Measurements from ENCODE around the gene COL20A1.

The COL20A1 gene

GRCh38 chr20:63348828-63349515 lies 56.0 kb downstream of the COL20A1 start:
- no peak for DNase-seq (ENCODE audit: low read depth)

GRCh38 chr20:63349516-63349895 lies 56.5 kb downstream of the COL20A1 start:
- DNase-seq (ENCODE audit: low read depth), result no peak

DNA sequence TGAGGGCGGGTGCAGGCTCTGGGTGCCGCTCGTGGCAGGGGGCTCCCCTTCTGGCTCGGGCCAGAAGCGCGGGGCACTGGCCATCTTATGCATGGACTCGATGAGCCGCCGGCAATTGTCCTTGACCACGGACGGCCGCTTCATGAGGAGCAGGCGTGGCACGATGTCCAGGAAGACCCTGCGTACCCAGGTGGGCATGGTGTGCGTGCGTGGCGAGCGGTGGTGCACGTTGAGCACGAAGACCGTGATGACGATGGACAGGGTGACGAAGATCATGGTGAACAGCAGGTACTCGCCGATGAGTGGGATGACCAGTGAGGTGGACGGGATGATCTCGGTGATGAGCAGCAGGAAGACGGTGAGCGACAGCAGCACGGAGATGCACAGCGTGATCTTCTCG lies 57.2 kb downstream of the COL20A1 start:
- DNase-seq (ENCODE audit: low read depth), result no peak

DNA sequence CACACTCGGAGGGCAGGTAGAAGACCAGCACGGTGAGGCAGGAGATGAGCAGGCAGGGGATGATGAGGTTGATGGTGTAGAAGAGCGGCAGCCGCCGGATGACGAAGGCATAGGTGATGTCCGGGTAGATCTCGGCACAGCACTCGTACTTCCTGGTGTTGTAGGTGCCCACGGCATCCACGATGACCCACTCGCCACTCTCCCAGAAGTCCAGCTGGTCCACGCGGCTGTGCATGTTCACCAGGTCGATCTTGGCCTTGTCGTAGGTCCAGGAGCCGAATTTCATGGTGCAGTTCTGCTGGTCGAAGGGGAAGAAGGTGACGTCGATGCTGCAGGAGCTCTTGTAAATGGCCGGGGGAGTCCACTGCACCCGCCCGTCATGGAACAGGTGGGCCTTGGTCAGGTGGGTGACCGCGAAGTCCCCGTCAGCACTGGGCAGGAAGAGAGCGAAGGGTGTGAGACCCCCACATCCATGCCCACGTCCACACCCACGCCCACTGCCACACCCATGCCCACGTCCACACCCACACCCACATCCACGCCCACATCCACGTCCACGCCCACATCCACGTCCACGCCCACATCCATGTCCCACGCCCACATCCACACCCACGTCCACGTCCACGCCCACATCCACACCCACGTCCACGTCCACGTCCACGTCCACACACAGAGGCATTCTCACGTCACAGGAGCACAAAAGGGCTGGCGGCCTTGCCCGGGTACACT lies 57.8 kb downstream of the COL20A1 start:
- DNase-seq (ENCODE audit: low read depth), result no peak

DNA sequence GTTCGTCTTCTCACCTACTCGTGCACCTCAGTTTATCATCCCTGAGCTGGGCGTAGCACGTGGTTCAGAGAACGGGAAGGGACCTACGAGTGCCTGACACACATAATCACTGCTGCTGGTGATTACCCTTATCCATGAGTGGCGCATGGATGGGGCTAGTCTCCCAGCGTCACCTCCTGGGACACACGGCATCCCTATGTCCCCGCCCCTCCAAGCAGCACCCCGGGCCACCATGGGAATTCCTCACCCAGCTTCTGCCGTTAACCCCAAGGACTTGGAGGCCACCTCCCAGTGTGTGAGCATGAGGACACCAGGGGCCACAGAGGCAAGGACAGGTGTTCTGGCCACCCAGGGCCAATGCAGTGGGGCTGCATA lies 58.3 kb downstream of the COL20A1 start:
- no peak for DNase-seq (ENCODE audit: low read depth)

DNA sequence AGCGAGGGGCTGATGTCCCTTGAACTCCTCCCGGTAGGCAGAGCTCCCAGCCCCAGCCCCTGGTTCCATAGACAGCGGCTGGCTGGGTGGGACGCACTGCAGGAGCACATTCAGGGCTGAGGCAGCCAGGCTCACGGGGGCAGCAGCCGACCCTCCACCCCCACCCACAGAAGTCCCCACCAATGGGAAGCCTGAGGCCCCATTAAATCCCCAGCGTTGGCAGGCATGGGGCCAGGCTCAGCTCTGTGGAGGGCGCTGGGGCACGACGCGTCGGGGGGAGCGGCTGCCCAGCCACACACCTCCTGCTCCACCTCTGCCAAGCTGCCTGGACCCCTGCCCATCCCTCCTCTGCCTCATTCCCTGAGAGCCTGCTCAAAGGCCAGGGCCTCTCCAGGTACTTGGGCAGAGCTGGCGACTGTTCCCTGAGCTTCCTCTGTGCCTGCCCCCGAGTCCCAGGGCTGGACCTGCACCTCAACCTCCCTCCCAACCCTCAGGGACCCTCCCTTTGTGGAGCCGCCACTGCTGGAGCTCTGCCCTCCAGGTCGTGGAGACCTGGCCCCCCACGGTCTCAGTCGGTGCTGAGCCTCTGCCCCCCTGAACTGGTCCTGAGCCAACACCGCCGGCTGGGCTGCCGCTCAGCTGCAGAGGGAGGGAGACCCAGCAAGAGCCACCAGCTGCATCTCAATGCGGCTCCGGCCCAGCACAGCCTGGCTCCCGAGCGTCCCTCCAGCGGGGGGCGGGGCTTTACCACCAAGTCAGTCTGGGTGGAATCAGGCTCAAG lies 59.0 kb downstream of the COL20A1 start:
- no peak for DNase-seq (ENCODE audit: low read depth)

DNA sequence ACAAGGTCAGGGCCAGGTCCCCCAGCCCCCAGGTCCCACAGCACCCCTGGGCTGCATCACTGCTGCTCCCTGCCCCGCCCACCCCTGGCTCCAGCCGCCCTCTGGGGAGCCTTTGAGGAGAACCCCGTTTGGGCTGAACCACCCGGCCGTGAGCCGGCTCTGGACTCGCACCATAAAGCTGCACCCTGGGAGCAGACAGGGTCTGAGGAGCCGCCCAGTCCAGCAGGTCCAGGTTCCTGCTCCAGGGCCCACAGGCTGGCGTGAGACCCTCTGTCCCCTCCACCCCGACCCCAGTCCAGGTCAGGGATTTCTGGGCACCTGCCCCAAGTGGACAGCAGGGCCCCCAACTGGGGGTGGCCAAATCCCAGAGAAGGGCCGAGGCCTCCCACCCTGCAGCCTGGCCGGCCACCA lies 59.8 kb downstream of the COL20A1 start:
- no peak for DNase-seq (ENCODE audit: low read depth)

GRCh38 chr20:63354636-63355350 lies 61.8 kb downstream of the COL20A1 start:
- no peak for DNase-seq (ENCODE audit: low read depth)

- no peak for DNase-seq (ENCODE audit: low read depth)
Measured at GRCh38 chr20:63355781-63356295, 62.9 kb downstream of the COL20A1 start.

- DNase-seq (ENCODE audit: low read depth), result no peak
Measured at GRCh38 chr20:63356511-63356910, 63.5 kb downstream of the COL20A1 start.

GRCh38 chr20:63356931-63357879 lies 64.2 kb downstream of the COL20A1 start:
- DNase-seq (ENCODE audit: low read depth), result no peak

- DNase-seq (ENCODE audit: low read depth), result no peak
Measured at GRCh38 chr20:63357921-63358905, 65.2 kb downstream of the COL20A1 start.

GRCh38 chr20:63359164-63359934 lies 66.4 kb downstream of the COL20A1 start:
- no peak for DNase-seq (ENCODE audit: low read depth)

DNA sequence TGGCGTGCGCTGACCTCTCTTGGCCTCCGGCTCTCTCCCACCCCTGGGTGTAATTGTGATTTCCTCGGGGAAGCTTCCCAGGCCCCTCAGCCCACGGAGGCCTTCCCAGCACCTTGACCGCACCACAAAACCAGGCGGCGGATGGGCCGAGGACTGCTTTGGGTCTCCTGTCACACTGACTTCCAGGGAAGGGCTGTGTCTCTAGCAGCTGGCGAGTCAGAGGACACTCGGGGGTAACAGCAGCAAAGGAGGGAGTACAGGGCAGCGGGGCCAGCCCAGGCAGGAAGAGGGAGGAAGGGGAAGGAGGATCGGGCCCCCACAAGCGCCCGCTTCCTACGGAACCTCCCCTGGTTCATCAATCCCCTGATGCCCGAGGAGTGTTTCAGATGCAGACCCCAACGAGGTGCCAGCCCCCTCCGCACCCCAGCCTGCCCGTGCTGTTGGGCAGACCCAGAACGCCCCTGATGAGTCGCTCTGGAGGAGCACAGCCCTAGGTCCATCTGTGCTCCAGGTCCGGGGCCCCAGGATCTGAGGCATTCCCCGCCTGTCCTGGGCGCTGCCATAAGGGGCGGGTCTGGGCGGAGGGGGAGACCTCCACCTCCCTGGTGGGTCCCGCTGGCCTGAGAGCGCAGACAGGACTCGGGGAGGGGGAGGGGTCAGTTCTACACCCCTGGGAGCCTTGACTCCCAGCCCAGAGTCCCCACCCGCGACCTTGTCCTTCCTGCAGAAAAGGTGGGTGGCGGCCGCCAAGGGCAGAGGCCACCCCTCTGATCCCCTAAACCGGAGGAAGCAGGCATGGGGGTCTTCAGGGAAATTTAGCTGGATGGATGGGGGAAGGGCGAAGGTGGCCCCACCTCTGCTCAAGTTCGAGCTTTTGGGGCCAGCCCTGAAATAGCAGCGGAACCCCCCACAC lies 67.2 kb downstream of the COL20A1 start:
- DNase-seq (ENCODE audit: low read depth), result no peak

DNA sequence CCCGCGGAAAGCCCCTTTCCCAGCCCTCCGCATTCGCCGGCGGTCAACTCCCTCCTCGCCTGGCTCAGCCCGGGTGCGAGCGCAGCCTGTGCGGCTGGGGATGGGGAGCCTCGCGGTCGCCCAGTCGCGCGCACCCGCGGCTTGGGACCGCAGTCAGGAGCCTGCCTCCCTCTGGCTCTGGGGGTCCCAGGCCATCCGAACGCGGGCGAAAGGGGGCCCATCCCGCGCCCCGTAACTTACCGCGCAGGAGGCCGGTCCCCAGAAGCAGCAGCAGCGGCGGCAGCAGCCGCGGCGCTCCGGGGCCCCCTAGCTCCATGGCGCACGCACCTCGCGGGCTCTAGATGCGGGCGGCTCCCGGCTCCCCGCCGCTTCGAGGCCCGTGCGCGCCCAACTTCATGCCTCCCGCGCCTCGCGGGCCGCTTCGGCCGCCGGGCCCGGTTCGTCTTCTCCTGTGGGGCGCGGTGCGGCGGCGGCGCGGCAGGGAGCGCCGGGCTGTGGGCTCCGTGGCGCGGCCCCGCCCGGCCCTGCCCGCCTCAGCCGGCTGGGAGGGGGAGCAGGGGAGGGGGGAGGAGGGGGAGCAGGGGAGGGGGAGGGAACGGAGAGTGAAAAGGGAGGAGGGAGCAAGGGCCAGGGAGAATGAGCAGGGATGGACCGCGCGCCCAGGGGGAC lies 68.0 kb downstream of the COL20A1 start, which contains the start of gene CHRNA4:
Gene CHRNA4 (minus strand): TSS at position 500 of the 669 bp plus-strand sequence. CDS start 184 bp downstream, at position 316.
- DNase-seq (ENCODE audit: low read depth), result no peak

DNA sequence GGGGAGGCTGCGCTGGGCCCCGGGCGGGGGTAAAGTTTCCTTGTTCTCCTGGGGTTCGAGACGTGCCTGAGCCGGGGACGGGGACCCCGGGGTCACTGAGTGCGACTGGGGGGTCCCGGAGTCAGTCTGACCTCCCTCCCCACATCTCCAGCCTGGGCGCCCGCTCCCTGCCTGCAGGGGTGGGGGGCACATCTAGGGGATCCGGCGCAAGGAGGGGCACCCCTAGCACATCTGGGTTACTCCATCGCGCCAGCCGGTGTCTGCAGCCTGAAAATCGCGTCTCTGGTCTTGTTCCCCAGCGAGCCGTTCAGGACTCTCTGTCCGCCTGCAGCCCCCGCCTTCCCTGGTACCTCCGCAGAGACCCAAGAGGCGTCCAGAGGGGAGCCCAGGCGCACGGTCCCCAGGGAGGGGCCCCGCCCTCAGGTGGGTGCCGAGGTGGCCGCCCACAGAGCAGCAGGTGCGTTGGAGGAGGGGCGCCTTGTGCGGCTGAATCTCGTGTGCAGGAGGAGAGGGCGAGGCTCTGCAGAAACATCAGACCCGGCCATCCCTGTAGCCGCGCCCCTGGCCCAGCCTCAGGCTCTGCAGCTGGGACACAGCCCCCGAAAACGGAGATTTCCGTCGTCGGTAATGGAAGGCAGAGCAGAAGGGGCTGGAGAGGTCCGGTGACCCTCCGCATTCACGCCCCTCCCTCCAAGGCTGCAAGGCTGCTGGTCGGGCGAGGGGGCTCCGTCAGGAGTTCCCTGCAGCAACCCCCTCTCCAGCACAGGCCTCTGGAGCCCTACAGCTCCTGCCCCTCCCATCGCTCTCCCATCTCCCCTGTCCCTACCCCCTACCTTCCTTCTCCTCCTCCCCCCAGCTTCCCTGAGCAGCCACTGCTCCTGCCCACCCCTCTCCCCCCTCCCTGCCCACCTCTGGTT lies 68.8 kb downstream of the COL20A1 start:
- no peak for DNase-seq (ENCODE audit: low read depth)

Data from HS-27A (cell line).